ENCODE results near the gene HSD17B1.
A peak's percentile ranks its signal among the peaks of the same experiment; 100 is the strongest.
"Not testable (repeated sequence)": the region's sequence is repeated elsewhere in the genome, so short reads cannot be mapped to it uniquely, and the experiment has no call there.

HSD17B1 gene

GRCh38 chr17:42548070-42548837 lies 4.5 kb upstream of the HSD17B1 start:
- DNase-seq (ENCODE audit: low read depth), result peak; percentile 67

- no peak for DNase-seq (ENCODE audit: low read depth)
These were observed 3.5 kb upstream of the HSD17B1 start for GRCh38 chr17:42548993-42549755.

- no peak for DNase-seq (ENCODE audit: low read depth)
These were observed 567 bp downstream of the HSD17B1 start for GRCh38 chr17:42553161-42553818.

- no peak for DNase-seq (ENCODE audit: low read depth)
These were observed 1.1 kb downstream of the HSD17B1 start for GRCh38 chr17:42553866-42554249.

- peak; percentile 66 for DNase-seq (ENCODE audit: low read depth)
These were observed 1.8 kb downstream of the HSD17B1 start for GRCh38 chr17:42554250-42555121.

GRCh38 chr17:42555122-42555622 lies 2.4 kb downstream of the HSD17B1 start:
- DNase-seq (ENCODE audit: low read depth), result no peak

- DNase-seq (ENCODE audit: low read depth), result not testable (repeated sequence)
These were observed 3.4 kb downstream of the HSD17B1 start for GRCh38 chr17:42555961-42556617.

GRCh38 chr17:42559075-42559474 lies 6.4 kb downstream of the HSD17B1 start:
- DNase-seq (ENCODE audit: low read depth), result no peak

- no peak for DNase-seq (ENCODE audit: low read depth)
These were observed 7.5 kb downstream of the HSD17B1 start for GRCh38 chr17:42560246-42560645.

GRCh38 chr17:42561897-42562387 lies 9.2 kb downstream of the HSD17B1 start, which contains the start of gene COASY:
TSS of gene COASY (plus strand) at chr17:42562148. CDS start at chr17:42562623, 475 bp downstream.
- peak; percentile 87 for DNase-seq (ENCODE audit: low read depth)

GRCh38 chr17:42562388-42563142 lies 9.8 kb downstream of the HSD17B1 start:
- DNase-seq (ENCODE audit: low read depth), result no peak

GRCh38 chr17:42563143-42563509 lies 10.4 kb downstream of the HSD17B1 start:
- DNase-seq (ENCODE audit: low read depth), result no peak

- DNase-seq (ENCODE audit: low read depth), result no peak
These were observed 10.8 kb downstream of the HSD17B1 start for GRCh38 chr17:42563543-42563942.

GRCh38 chr17:42563950-42564349 lies 11.2 kb downstream of the HSD17B1 start:
- no peak for DNase-seq (ENCODE audit: low read depth)

- no peak for DNase-seq (ENCODE audit: low read depth)
These were observed 12.2 kb downstream of the HSD17B1 start for GRCh38 chr17:42564815-42565522.

GRCh38 chr17:42565523-42566214 lies 12.9 kb downstream of the HSD17B1 start:
- DNase-seq (ENCODE audit: low read depth), result no peak

GRCh38 chr17:42566215-42566882 lies 13.6 kb downstream of the HSD17B1 start:
- no peak for DNase-seq (ENCODE audit: low read depth)

- peak; percentile 88 for DNase-seq (ENCODE audit: low read depth)
These were observed 14.3 kb downstream of the HSD17B1 start, which contains the start of gene MLX for GRCh38 chr17:42566883-42567573. TSS of gene MLX (plus strand) at chr17:42567100. CDS start at chr17:42567125, 25 bp downstream.

All from activated gamma-delta T cell treated with anti-CD3 and anti-CD28 coated beads, Interleukin-2, amount 50 U/mL, for 16 hours (primary cell).